PFSK-1 (cell line): ENCODE data around the gene BPIFB3.

ENCODE experiments used
- FOXP2 ChIP-seq: optimal IDR thresholded peaks from 2 replicates; pipeline ENCODE3; 2011; ENCODE audit warnings: borderline replicate concordance, control low read depth, inconsistent platforms; ENCODE audit not compliant: insufficient read depth; ENCODE audit errors: extremely low read length, extremely low read depth
- POLR2AphosphoS5 ChIP-seq: IDR thresholded peaks from 2 replicates; pipeline ENCODE4 v1.6.1; 2012; ENCODE audit warnings: low read depth, mild to moderate bottlenecking, control low read depth, low read length, moderate library complexity
- REST ChIP-seq, 2 experiments: IDR thresholded peaks; 2 replicates each; pipeline versions ENCODE4 v1.6.1 to v1.8.0; 2011 to 2012; ENCODE audit warnings: low read depth in 2 of 2, low read length in 2 of 2, control low read depth in 1 of 2, inconsistent platforms in 1 of 2, mild to moderate bottlenecking in 1 of 2, moderate library complexity in 1 of 2; ENCODE audit not compliant: insufficient read depth in 1 of 2
- SIN3A ChIP-seq: IDR thresholded peaks from 2 replicates; pipeline ENCODE4 v1.6.1; 2012; ENCODE audit warnings: mild to moderate bottlenecking, low read length, moderate library complexity, borderline replicate concordance; ENCODE audit not compliant: insufficient read depth

DNA sequence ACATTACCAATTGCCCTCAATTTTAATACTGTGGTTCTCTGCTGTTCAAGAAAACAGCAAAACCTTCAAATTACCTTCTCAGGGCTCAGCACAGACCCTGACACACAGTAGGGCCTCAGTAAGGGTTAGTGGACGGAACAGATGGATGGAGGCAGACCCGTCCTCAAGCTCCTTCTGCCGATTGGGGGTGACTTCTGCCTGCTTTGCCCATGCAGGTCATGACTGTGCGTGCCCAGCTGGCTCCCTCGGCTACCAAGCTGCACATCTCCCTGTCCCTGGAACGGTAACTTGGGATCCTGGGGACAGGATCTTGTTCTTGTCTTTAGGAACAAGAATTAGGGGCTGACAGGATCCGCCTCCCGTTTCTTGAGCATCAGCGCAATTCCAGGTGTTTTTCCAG, 16.0 kb downstream of the BPIFB3 start:
- no peak for TF ChIP-seq POLR2AphosphoS5
- TF ChIP-seq REST (IDR thresholded peaks at IDR 0.05; ENCODE audit: insufficient read depth in 1 of 2, low read depth in 2 of 2, low read length in 2 of 2), result no peak
- no peak for TF ChIP-seq SIN3A
- TF ChIP-seq FOXP2, result no peak
